NCI-H187 treated with DMSO at 0.1 percent for 48 hours (cell line): Measurements from ENCODE around the gene HSPB6.

Source experiments
- DNase-seq: peaks from one replicate; lab custom pipeline; 2025; lab: John Stamatoyannopoulos, UW

HSPB6 gene

GRCh38 chr19:35744430-35745327 is 12.2 kb downstream of the HSPB6 start:
- DNase-seq: peak; percentile 91

- DNase-seq: no peak
Observed at GRCh38 chr19:35743640-35744429, 13.0 kb downstream of the HSPB6 start.

GRCh38 chr19:35742121-35742724 is 14.6 kb downstream of the HSPB6 start, which contains the start of gene IGFLR1:
Gene IGFLR1, minus strand, starts transcription at chr19:35742452. Its CDS starts 1,272 bp downstream, at chr19:35741180.
- DNase-seq: no peak

- DNase-seq: no peak
Observed at GRCh38 chr19:35741203-35741515, 15.7 kb downstream of the HSPB6 start.

GRCh38 chr19:35740423-35741202 is 16.2 kb downstream of the HSPB6 start:
- peak; percentile 91 for DNase-seq

- DNase-seq: no peak
Observed at GRCh38 chr19:35740108-35740422, 16.8 kb downstream of the HSPB6 start.

GRCh38 chr19:35739275-35740107 is 17.3 kb downstream of the HSPB6 start:
- DNase-seq: no peak

- DNase-seq: no peak
Observed at GRCh38 chr19:35738887-35739229, 18.0 kb downstream of the HSPB6 start.

GRCh38 chr19:35738021-35738886 is 18.6 kb downstream of the HSPB6 start:
- DNase-seq: no peak

GRCh38 chr19:35736913-35737886 is 19.6 kb downstream of the HSPB6 start:
- DNase-seq: no peak

GRCh38 chr19:35734889-35735288 is 21.9 kb downstream of the HSPB6 start:
- no peak for DNase-seq

GRCh38 chr19:35734273-35734672 is 22.6 kb downstream of the HSPB6 start:
- no peak for DNase-seq

- no peak for DNase-seq
Observed at GRCh38 chr19:35733180-35734125, 23.4 kb downstream of the HSPB6 start.

- DNase-seq: no peak
Observed at GRCh38 chr19:35732540-35733179, 24.2 kb downstream of the HSPB6 start.

GRCh38 chr19:35731779-35732405 is 24.9 kb downstream of the HSPB6 start:
- no peak for DNase-seq

GRCh38 chr19:35731353-35731752 is 25.5 kb downstream of the HSPB6 start:
- DNase-seq: no peak

- no peak for DNase-seq
Observed at GRCh38 chr19:35730326-35730725, 26.5 kb downstream of the HSPB6 start.
